GM19324 (cell line): ENCODE results near the gene BDH1.

Experiments
- ATAC-seq: cut with Tn5 transposase; IDR thresholded peaks from one replicate; pipeline ENCODE4 v1.9.1; 2021; ENCODE audit warnings: mild to moderate bottlenecking, moderate library complexity; ENCODE audit not compliant: unreplicated experiment, low FRiP score

Gene BDH1

GRCh38 chr3:197508461-197508860, 47.3 kb downstream of the BDH1 start:
- ATAC-seq: no peak

GRCh38 chr3:197508051-197508451, 47.7 kb downstream of the BDH1 start:
- no peak for ATAC-seq

DNA sequence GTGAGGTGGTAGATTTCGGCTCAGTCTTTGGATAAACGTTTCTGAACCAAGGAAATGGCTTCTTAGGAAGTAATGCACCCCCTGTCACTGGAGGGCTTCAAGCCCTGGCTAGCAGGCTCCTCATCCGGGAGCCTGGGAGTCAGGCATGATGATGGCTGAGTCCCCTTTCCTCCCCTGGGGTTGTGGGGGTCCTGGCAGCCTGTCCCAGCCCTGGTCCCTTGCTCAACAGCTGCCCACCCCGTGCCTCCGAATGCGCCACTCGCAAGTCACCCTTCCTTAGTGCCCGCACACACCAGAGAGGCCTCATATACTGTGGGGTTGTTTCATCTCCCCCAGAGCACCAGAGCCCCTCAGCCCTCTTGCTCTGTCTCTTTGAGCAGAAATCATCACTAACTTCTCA, 48.2 kb downstream of the BDH1 start:
- no peak for ATAC-seq

DNA sequence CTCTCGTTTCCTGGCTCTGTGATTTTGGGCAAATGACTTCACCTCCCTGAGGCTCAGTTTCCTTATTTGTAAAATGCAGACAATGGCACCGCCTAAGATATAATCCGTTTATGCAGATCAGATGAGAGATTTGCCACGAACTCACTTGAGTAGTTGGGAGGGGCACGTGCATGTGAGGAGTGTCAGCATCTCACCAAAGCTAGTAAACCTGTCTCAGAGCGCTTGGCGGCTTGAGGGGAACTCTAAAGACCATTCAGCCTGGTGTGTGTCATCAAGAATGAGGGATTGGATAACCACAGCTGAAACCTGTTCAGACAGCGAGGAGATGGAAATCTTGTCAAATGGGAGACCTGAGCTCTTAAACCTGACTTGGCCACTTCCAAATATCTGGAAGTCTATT, 48.7 kb downstream of the BDH1 start:
- no peak for ATAC-seq

DNA sequence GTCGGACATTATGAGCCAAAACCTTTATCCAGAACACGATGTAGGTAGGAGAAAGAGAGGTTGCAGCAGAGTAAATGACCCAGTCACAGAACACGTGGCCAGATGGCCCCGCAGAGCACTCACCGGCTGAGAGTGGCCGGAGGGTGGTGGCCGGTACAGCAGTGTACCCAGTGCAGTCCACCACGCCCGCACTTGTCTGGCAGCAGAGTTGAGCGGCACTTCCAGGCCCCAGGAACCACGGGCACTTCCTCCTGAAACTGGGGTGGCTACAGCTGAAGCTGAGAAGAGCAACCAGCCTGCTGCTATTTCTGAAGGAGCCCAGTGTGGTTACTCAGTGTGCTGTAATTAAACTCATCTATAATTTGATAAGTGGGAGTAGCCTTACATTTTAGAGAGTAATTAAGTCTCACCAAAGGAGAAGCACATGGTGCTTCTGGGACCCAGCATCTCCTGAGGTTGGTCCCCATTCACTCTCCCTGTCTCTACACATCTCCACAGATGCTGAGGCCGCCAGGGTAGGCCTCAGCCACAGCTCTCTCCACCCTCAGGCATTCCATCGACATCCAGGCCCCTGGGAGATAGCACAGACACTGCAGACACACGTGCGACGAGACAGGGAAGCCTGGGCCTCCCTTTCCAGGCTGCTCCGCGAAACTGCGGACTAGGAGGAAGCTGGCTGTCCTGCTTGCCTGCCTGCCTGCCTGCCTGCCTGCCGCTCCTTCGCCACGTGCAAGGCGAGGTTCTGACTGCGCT, 49.8 kb downstream of the BDH1 start:
- ATAC-seq: no peak

DNA sequence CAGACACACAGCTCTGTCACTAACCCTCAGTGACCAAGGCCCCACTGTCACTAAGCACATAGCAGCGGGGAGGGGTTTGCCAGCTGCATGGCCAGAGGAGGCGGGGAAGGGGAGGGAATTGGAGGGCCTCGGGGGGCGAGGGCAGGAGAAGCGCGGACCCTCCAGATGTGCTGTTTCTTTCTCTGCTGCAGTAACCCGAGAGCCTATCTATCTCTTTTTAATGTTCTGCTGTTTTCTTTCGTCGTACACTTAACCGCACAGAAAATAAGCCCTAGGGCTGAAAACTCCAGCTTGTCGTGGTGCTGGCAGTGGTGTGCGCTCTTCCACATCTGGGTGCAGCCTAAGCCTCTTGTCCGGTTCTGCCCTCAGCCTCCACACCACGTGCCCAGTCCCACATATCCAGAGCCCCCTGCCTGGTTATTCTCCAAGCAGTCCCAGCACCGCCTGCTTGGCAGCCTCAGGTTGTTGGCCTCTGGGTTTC, 51.1 kb downstream of the BDH1 start:
- no peak for ATAC-seq

DNA sequence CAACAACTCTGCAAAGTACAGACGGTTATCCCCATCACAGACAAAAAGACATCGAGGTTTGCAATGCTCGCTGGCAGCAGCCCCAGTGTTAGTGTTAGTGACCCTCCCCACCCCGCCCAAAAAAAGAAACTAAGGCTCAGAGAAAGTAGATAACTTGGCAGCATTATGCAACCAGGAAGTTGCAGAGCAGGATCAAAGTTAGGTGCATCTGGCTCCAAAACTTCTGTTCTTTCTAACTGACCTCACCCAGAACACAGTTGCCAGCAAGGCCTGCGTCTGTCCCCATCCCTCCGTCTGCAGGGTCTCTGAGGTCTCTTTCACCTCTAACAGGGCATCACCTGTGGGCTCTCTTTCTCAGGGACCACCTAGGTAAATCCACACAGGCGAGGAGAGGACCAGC, 51.5 kb downstream of the BDH1 start:
- no peak for ATAC-seq

DNA sequence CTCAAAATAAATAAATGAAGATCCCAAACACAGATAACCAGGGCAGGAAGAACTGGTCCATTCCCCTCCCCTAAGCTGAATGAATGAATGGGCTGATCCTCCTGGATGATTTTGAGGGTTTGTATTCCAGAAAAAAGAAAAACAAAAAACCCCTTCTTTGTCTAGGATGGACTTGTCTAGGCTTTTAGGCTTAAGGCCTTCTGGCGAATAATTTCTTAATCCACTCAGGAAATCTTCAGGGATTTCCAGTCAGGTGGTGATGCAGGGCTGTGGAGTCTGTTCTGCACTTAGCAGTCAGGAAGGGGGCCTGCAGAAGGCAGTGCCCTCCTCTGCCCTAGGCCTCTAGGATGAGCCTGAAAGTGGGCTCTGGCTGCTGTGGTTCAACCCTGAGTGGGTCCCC, 52.1 kb downstream of the BDH1 start:
- ATAC-seq: no peak

- no peak for ATAC-seq
These were observed 53.7 kb downstream of the BDH1 start for GRCh38 chr3:197501879-197502620.

DNA sequence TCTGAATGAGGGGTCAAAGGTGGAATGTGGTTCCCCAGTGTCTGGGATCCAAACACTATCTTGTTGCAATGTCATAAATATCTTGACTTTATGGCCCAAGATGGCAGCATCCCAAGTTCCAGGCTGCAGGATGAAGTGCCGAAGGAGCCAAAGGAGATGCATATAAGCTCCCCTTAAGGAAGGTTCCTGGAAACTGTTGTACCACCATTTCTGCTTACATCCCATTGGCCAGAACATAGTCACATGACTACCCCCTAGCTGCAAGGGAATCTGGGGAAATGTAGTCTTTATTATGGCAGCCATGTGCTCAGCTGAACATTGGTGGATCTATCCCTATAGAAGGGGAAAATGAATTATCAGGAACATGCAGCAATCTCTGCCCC, 54.3 kb downstream of the BDH1 start:
- ATAC-seq: no peak

- no peak for ATAC-seq
These were observed 55.0 kb downstream of the BDH1 start for GRCh38 chr3:197500812-197501211.

GRCh38 chr3:197499427-197499826, 56.3 kb downstream of the BDH1 start:
- no peak for ATAC-seq

GRCh38 chr3:197498499-197499241, 57.1 kb downstream of the BDH1 start:
- ATAC-seq: no peak

DNA sequence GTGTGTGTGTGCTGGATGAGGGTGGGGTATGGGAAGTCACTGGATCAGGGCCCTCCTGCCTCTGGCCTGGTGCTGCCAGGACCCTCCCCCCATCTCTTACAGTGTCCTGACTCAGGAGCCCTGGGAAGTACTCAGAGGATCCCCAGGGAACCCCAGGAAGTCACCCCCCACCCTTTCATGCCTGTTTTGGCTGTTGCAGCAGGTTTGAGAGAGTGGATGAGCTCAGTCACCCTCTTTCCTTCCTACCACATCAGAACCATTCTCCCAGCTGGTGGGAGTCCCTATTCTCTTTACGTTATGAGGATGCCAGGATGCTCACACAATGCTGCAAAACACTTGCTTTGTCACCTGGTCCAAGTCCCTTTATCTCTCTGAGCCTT, 59.0 kb downstream of the BDH1 start:
- ATAC-seq: no peak

DNA sequence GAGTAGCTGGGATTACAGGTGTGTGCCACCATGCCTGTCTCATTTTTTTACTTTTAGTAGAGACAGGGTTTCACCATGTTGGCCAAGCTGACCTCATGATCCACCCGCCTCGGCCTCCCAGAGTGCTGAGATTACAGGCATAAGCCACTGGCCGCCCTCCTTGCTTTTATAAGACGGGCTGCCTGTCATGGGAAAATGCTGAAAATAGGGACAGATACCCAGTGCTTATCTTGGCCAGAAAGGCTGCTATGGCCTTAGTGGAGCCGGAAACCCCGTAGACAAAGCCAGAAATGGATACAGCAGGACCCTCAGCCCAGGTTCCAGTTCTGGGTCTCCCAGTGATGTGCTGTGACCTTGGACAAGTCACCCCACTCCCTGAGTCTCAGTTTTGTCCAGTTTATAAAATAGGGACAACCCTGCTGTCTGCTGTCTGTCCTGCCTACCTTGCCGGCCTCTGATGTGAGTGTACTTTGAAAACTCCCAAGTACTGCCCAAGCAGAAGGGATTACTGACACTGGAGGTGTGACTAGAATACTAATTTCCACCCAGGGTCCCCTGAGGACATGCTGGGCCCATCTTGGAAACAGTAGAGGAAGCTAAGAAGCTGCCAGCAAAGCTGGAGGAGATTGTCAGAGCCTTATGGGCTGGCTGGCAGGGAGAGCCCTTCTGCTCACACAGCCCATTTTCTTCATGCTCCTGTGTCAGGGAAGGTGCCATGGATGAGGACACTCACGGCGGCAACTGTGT, 59.6 kb downstream of the BDH1 start:
- no peak for ATAC-seq

GRCh38 chr3:197495499-197495898, 60.3 kb downstream of the BDH1 start:
- no peak for ATAC-seq

GRCh38 chr3:197495059-197495455, 60.7 kb downstream of the BDH1 start:
- no peak for ATAC-seq

GRCh38 chr3:197494366-197495058, 61.3 kb downstream of the BDH1 start:
- ATAC-seq: no peak

GRCh38 chr3:197493049-197493448, 62.7 kb downstream of the BDH1 start:
- no peak for ATAC-seq
